Gastrocnemius medialis (tissue), 4 donors: ENCODE measurements around the gene HECA. TPM values are rescaled to one million over a fixed set of nuclear protein-coding genes. Genes with fewer than 3 reads are reported as not detected.

Source experiments
- ATAC-seq, 2 donors: fragments of 150-250 bp; one replicate each; pipeline ENCODE4 v1.9.1; 2016
- DNase-seq, 2 donors: peaks; one replicate each; pipeline ENCODE4 v3.0.0-alpha.2; 2019
- H3K27ac ChIP-seq, 4 donors: fragments of 200-600 bp; sonication (generic); 1 replicate in 1 of 4; 2 replicates in 3 of 4; pipeline ENCODE4 v1.5.1; 2016 to 2018; ENCODE audit warnings: mild to moderate bottlenecking in 2 of 4, moderate library complexity in 1 of 4
- H3K27me3 ChIP-seq, 3 donors: fragments of 200-600 bp; sonication (generic) in 2 of 3; 1 replicate in 1 of 3; 2 replicates in 2 of 3; pipeline versions ENCODE4 v1.5.1 to v1.6.0; 2016 to 2019; ENCODE audit warnings: mild to moderate bottlenecking in 1 of 3, moderate library complexity in 1 of 3
- H3K36me3 ChIP-seq, 2 donors: fragments of 200-600 bp; sonication (generic) in 1 of 2; one replicate each; pipeline ENCODE4 v1.5.1; 2017 to 2018
- H3K4me1 ChIP-seq, 2 donors: fragments of 200-600 bp; sonication (generic) in 1 of 2; one replicate each; pipeline ENCODE4 v1.5.1; 2016 to 2017; ENCODE audit warnings: mild to moderate bottlenecking in 2 of 2
- H3K4me3 ChIP-seq, 4 donors: fragments of 200-600 bp; sonication (generic) in 3 of 4; 1 replicate in 1 of 4; 2 replicates in 3 of 4; pipeline ENCODE4 v1.5.1; 2016 to 2019; ENCODE audit warnings: mild to moderate bottlenecking in 2 of 4
- H3K9me3 ChIP-seq, 3 donors: fragments of 200-600 bp; sonication (generic) in 2 of 3; 1 replicate in 1 of 3; 2 replicates in 2 of 3; pipeline ENCODE4 v1.5.1; 2016 to 2019
- POLR2A ChIP-seq, 2 donors: fragments of 450-650 bp; IDR thresholded peaks; one replicate each; pipeline ENCODE4 v1.6.1; 2017; ENCODE audit warnings: antibody characterized with exemption in 2 of 2, mild to moderate bottlenecking in 2 of 2, moderate library complexity in 2 of 2
- in situ Hi-C, 4 donors: fragments of 200-750 bp; cut with MboI; loops; one replicate each; pipeline versions ENCODE4 v1.15.0 to v1.8.0; 2017; ENCODE audit warnings: low sequenced_read_pairs in 4 of 4
- intact Hi-C: fragments of 100-400 bp; cut with DNase I; formaldehyde crosslinking; loops from one replicate; pipeline ENCODE4 v1.15.1; 2023; ENCODE audit warnings: low total_unique reads
- total RNA-seq, 4 donors: library from RNA; depleted of rRNA; stranded (reverse); fragments of >200 nt; gene quantifications; one replicate each; pipeline versions ENCODE4 v1.1.0 to v1.2.3, GENCODE V29; 2016
- TF ChIP-seq, protein P1 (sequence below), 5 experiments: fragments of 450-650 bp in 3 of 5; fragments of 200-600 bp in 2 of 5; sonication (generic) in 2 of 5; IDR thresholded peaks in 4 of 5; conservative IDR thresholded peaks in 1 of 5; 1 replicate in 4 of 5; 2 replicates in 1 of 5; pipeline ENCODE4 v1.5.1; 2016 to 2019; ENCODE audit warnings: antibody characterized with exemption in 5 of 5, mild to moderate bottlenecking in 3 of 5, moderate library complexity in 3 of 5

HECA gene
- total RNA-seq, 4 donors from 2014 or later, result 34.5 to 59.1 (median 47.2) TPM

DNA sequence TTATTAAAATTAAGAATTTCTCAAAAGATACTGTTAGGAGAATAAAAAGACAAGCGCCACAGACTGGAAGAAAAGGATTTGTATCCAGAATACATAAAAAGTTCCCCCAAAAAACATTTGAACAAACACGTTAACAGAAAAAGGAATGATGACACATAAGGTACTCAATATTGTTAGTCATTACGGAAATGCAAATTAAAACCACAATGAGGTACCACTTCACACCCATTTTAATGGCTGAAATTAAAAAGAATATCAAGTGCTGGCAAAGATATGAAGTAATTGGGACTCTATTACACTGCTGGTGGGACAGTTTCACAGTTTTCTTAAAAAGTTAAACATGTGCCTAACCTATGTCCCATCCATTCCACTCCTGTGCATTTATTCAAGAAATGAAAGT is 51.4 kb downstream of the HECA start:
- no peak for DNase-seq
- ATAC-seq, result no peak
- in situ Hi-C loops (no loop called here), intact Hi-C loops (no loop called here)
- TF ChIP-seq, protein P1, sequence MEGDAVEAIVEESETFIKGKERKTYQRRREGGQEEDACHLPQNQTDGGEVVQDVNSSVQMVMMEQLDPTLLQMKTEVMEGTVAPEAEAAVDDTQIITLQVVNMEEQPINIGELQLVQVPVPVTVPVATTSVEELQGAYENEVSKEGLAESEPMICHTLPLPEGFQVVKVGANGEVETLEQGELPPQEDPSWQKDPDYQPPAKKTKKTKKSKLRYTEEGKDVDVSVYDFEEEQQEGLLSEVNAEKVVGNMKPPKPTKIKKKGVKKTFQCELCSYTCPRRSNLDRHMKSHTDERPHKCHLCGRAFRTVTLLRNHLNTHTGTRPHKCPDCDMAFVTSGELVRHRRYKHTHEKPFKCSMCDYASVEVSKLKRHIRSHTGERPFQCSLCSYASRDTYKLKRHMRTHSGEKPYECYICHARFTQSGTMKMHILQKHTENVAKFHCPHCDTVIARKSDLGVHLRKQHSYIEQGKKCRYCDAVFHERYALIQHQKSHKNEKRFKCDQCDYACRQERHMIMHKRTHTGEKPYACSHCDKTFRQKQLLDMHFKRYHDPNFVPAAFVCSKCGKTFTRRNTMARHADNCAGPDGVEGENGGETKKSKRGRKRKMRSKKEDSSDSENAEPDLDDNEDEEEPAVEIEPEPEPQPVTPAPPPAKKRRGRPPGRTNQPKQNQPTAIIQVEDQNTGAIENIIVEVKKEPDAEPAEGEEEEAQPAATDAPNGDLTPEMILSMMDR (IDR thresholded peaks at IDR 0.05 in 4 of 5, conservative IDR thresholded peaks at IDR 0.05 in 1 of 5), result no peak
- TF ChIP-seq POLR2A (IDR thresholded peaks at IDR 0.05), result no peak
- Histone ChIP-seq H3K27ac (no peak overlapping the region), H3K4me1 (no peaks in the 10 kb centered on the region), H3K9me3 (no peaks in the 10 kb centered on the region), H3K4me3 (no peak overlapping the region), H3K27me3 (no peaks in the 10 kb centered on the region), H3K36me3 (no peaks in the 10 kb centered on the region)

DNA sequence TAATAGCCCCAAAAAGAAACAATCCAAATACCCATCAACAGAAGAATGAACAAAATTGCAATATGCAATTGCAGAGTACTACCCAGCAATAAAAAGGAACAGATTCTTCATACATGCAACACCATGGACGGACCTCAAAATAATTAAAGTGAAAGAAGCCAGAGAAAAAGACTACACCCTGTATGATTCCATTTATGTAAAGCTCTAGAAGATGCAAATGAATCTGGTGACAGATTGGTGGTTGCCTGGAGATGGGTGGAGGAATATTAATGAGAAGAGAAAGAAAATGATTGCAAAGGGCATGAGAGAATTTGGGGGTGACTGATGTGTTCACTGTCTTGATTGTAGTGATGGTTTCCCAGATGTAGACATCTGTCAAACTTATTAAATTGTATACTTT is 51.8 kb downstream of the HECA start:
- Histone ChIP-seq H3K36me3 (no peaks in the 10 kb centered on the region), H3K4me3 (no peak overlapping the region), H3K9me3 (no peaks in the 10 kb centered on the region), H3K27ac (no peak overlapping the region), H3K4me1 (no peaks in the 10 kb centered on the region), H3K27me3 (no peaks in the 10 kb centered on the region)
- in situ Hi-C loops, result no loop called here
- intact Hi-C loops, result no loop called here
- TF ChIP-seq POLR2A (IDR thresholded peaks at IDR 0.05), result no peak
- TF ChIP-seq, protein P1 (IDR thresholded peaks at IDR 0.05 in 4 of 5, conservative IDR thresholded peaks at IDR 0.05 in 1 of 5), result no peak
- DNase-seq, result no peak
- ATAC-seq, result no peak

DNA sequence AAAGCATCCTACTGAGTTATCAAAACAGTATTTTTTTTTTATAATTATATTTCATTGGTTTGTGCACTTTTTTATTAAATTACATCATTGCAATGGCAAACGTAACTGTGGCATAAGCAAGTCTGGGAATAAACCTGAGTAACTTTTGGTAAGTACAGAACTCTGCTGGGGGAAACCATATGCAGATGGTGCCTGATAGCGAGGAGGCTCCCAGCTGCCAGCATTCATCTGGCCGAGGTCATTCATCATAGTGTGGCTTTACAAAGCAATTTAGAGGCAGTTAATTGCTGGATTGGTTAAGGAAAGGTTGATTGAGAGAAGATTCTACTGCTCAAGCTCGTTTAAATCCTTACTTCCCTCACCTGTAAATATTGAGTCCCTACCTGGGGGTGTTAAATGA is 52.6 kb downstream of the HECA start:
- H3K9me3 ChIP-seq, result no peaks in the 10 kb centered on the region
- H3K4me1 ChIP-seq, result no peaks in the 10 kb centered on the region
- H3K27ac ChIP-seq, result no peak overlapping the region
- H3K36me3 ChIP-seq, result no peaks in the 10 kb centered on the region
- no peaks in the 10 kb centered on the region for H3K27me3 ChIP-seq
- TF ChIP-seq, protein P1 (IDR thresholded peaks at IDR 0.05 in 4 of 5, conservative IDR thresholded peaks at IDR 0.05 in 1 of 5), result no peak
- TF ChIP-seq POLR2A (IDR thresholded peaks at IDR 0.05), result no peak
- intact Hi-C loops (no loop called here), in situ Hi-C loops (no loop called here)
- ATAC-seq (no peak), DNase-seq (no peak)
- no peak overlapping the region for H3K4me3 ChIP-seq

DNA sequence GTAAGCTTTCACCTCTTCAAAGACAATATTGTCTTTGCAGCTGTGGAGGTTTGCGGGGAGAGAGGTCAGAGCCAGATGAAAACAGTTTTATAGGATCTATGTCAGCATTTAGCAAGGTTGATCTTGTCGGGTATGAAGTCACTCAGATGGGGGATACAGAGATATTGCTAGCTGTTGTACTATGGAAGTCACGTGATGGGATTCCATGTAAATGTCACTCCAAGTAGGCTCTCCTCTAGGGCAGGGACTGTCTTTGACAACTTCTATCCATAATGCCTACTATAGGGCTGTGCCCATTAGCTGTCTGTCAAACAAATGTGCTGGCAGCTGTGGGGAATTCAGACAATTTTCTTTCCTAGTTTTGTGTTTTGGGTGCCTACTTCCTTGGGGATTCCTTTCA is 54.8 kb downstream of the HECA start:
- in situ Hi-C loops (no loop called here), intact Hi-C loops (no loop called here)
- Histone ChIP-seq H3K36me3 (no peaks in the 10 kb centered on the region), H3K4me3 (no peak overlapping the region), H3K27ac (no peak overlapping the region), H3K4me1 (no peaks in the 10 kb centered on the region), H3K9me3 (no peaks in the 10 kb centered on the region), H3K27me3 (no peaks in the 10 kb centered on the region)
- no peak for ATAC-seq
- TF ChIP-seq, protein P1 (IDR thresholded peaks at IDR 0.05 in 4 of 5, conservative IDR thresholded peaks at IDR 0.05 in 1 of 5), result no peak
- TF ChIP-seq POLR2A (IDR thresholded peaks at IDR 0.05), result no peak
- no peak for DNase-seq

DNA sequence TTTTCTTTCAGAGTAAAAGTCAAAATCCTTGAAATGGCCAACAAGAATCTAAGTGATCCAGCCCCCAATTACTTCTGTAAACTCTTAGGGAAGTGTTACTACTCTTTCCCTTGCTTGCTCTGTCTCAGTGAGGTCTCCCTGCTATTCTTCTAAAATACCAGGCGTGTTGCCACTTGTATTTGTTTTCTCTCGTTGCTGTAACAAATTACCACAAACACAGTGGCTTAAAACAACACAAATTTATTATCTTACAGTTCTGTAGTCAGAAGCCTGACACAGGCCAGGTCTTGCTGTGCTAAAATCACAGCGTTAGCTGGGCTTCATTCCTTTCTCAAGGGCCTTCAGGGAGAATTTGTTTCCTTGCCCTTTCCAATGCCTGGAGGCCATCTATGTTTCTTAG is 59.9 kb downstream of the HECA start:
- Histone ChIP-seq H3K4me3 (no peak overlapping the region), H3K36me3 (no peaks in the 10 kb centered on the region), H3K27ac (no peak overlapping the region), H3K4me1 (no peaks in the 10 kb centered on the region), H3K9me3 (no peaks in the 10 kb centered on the region), H3K27me3 (no peaks in the 10 kb centered on the region)
- ATAC-seq, result no peak
- DNase-seq, result no peak
- TF ChIP-seq POLR2A (IDR thresholded peaks at IDR 0.05), result no peak
- TF ChIP-seq, protein P1 (IDR thresholded peaks at IDR 0.05 in 4 of 5, conservative IDR thresholded peaks at IDR 0.05 in 1 of 5), result no peak
- intact Hi-C loops, result no loop called here
- in situ Hi-C loops, result no loop called here
